ENCODE measurements around the gene PCDHGB1. TPM values are rescaled to one million over a fixed set of nuclear protein-coding genes. Genes with fewer than 3 reads are reported as not detected.

PCDHGB1 gene
- total RNA-seq, 4 donors from 2014 or later, result 0.75 to 2.3 (median 1.5) TPM

- TF ChIP-seq CTCF (IDR thresholded peaks at IDR 0.05; ENCODE audit: low read depth), result no peak
Measured at GRCh38 chr5:141322261-141322660, 27.6 kb upstream of the PCDHGB1 start.

DNA sequence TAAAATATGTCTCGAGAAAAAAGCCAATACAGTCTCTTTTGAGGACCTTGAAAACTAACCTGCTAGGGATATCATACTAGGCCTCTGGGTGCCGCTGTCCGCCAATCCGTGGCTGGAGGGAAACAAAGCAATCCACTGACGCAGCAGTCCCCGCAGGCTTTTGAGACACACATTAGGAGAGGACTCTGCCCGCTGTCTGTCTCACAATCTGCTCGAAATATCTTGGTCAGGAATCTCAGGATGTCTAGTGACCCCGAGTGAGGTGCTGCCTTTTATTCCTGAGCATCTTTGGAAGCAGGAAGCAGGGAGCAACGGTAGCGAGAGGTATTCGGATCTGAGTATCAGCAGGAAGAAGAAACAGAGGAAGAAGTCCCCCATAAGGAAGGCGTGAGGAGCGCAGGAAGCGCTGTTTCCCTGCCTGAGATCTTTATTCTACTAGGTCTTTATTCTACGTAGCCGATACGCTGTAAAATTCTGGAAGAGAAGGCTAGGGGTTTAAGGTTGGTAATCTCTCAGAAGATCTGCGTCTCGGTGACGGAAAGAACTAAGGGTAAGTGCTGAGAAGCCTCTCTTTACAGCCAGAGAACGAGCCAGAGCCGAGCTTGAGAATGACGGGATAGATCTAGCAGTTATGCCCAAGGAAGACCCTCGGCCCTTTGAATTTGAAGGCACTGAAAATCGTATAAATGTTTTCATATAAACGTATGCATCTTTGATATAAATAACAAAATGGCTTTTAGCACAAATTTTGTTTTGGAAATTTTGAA lies 23.6 kb upstream of the PCDHGB1 start:
- TF ChIP-seq CTCF (IDR thresholded peaks at IDR 0.05; ENCODE audit: low read depth), result no peak

DNA sequence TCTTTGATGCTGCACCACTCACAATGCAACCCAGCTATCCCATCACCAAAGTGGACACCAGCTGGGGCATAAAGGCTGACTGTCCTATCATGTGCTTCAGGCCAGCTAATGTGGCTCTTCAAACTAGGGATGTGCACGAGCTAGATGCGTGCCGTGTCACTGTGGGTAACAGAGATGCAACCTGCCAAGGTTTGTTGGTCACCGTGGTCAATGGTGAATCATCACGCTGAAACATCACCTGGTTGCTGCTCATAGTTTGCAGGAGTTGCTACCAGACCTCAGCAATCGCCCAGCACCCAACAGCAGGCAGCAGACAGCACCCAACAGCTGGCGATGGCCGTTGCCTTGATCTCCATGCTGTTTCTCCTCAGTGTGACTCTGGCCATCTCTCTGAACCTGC lies 21.7 kb upstream of the PCDHGB1 start:
- TF ChIP-seq CTCF (IDR thresholded peaks at IDR 0.05; ENCODE audit: low read depth), result no peak

- no peak for TF ChIP-seq CTCF (IDR thresholded peaks at IDR 0.05; ENCODE audit: low read depth)
Measured at GRCh38 chr5:141330299-141331080, 19.4 kb upstream of the PCDHGB1 start, which contains the start of gene PCDHGA1. Gene PCDHGA1, plus strand, starts transcription at chr5:141330514.

DNA sequence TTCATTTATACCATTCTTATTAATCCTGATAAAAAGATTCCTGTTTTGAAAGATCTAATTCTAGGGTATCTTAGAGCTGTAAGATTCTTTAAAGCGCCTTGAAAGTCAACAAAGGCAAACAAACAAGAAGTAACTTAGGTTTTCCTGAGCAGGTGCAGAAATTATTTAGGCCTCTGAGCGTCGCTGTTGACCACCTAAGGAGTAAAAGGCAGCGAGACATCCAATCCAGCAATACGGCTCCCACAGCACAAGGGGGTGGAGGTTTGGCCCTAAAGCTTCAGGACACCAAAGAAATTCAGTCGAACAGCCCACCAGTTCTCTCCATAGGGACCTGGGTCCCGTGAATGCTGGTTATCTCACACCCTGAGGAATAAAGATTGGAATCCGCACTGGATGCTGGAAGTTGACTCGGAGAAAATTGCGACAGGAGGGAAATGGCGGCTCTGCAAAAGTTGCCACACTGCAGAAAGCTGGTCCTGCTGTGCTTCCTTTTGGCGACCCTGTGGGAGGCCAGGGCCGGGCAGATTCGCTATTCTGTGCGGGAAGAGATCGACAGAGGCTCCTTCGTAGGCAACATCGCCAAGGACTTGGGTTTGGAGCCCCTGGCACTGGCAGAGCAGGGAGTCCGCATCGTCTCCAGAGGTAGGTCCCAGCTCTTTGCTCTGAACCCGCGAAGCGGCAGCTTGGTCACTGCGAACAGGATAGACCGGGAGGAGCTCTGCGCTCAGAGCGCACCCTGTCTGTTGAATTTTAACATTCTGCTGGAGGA lies 11.2 kb upstream of the PCDHGB1 start, which contains the start of gene PCDHGA2:
TSS of gene PCDHGA2 (plus strand) at position 223 of the 769 bp plus-strand sequence.
- TF ChIP-seq CTCF (IDR thresholded peaks at IDR 0.05; ENCODE audit: low read depth), result no peak

GRCh38 chr5:141342773-141343172 lies 7.1 kb upstream of the PCDHGB1 start:
- no peak for TF ChIP-seq CTCF (IDR thresholded peaks at IDR 0.05; ENCODE audit: low read depth)

Data from subcutaneous adipose tissue (tissue), 4 donors.